Ovary (tissue), 9 donors: ENCODE results near the gene ANTXR2. TPM values are rescaled to one million over a fixed set of nuclear protein-coding genes. Genes with fewer than 3 reads are reported as not detected.

ENCODE experiments used
- DNase-seq, 5 donors: peaks; one replicate each; pipeline ENCODE4 v3.0.0-alpha.2; 2019 to 2020
- H3K27ac ChIP-seq, 2 donors: fragments of 200-600 bp; one replicate each; pipeline versions ENCODE4 v1.5.1 to v1.8.0; 2019 to 2022
- H3K27me3 ChIP-seq: fragments of 200-600 bp; one replicate; pipeline ENCODE4 v1.8.0; 2022
- H3K36me3 ChIP-seq: fragments of 200-600 bp; sonication (generic); one replicate; pipeline ENCODE4 v1.5.1; 2019
- H3K4me1 ChIP-seq: one replicate; pipeline ENCODE4 v1.8.1; 2013; ENCODE audit warnings: mild to moderate bottlenecking, moderate library complexity; ENCODE audit not compliant: insufficient read depth
- H3K4me3 ChIP-seq: fragments of 200-600 bp; sonication (generic); one replicate; pipeline ENCODE4 v1.5.1; 2017
- H3K9me3 ChIP-seq, 2 donors: fragments of 200-600 bp in 1 of 2; sonication (generic) in 1 of 2; one replicate each; pipeline versions ENCODE4 v1.5.1 to v1.8.1; 2013 to 2019; ENCODE audit warnings: mild to moderate bottlenecking in 1 of 2, moderate library complexity in 1 of 2
- CTCF ChIP-seq, 3 donors: fragments of 450-650 bp in 2 of 3; fragments of 200-600 bp in 1 of 3; IDR thresholded peaks; one replicate each; pipeline versions ENCODE4 v1.5.1 to v1.8.0; 2016 to 2022; ENCODE audit warnings: antibody characterized with exemption in 3 of 3, mild to moderate bottlenecking in 1 of 3
- EP300 ChIP-seq: sonication (generic); formaldehyde crosslinking; IDR thresholded peaks from one replicate; pipeline ENCODE4 v1.6.1; 2017; ENCODE audit warnings: antibody characterized with exemption
- POLR2A ChIP-seq: fragments of 450-650 bp; IDR thresholded peaks from one replicate; pipeline ENCODE4 v1.6.1; 2017; ENCODE audit warnings: antibody characterized with exemption, mild to moderate bottlenecking, moderate library complexity
- WGBS, 3 donors: extraction: QIAGEN DNeasy Blood & Tissue Kit in 1 of 3; methylation state at CpG; one replicate each; pipeline versions ENCODE4 v1.1.5 to v1.1.7; 2013 to 2017; 5-methylcytosine and 5-hydroxymethylcytosine counted together
- intact Hi-C, 4 donors: fragments of 100-400 bp; cut with DNase I; formaldehyde crosslinking; loops; one replicate each; pipeline versions ENCODE4 v1.11.0 to v1.15.1; 2022 to 2023
- polyA plus RNA-seq, 2 donors: library from polyadenylated mRNA; stranded (reverse); fragments of 200-250 nt in 1 of 2; fragments of 350-450 nt in 1 of 2; fragmentation: Illumina TruSeq in 1 of 2; extraction: RNeasy Lipid Tissue Mini Kit (QIAGEN cat#74804) in 1 of 2; gene quantifications; one replicate each; pipeline ENCODE4 v1.2.3, GENCODE V29; 2013 to 2014
- total RNA-seq, 7 donors: library from RNA; depleted of rRNA in 2 of 7; stranded (reverse); fragments of >200 nt in 2 of 7; fragmentation: NEBNext Ultra II Directional in 3 of 7; extraction: Animal tissue kit (Norgen Biotek cat#: 25700) in 3 of 7; gene quantifications; one replicate each; pipeline versions ENCODE4 v1.1.0 to v1.2.4, GENCODE V29; 2016 to 2023
- donor health status: DM: no; HTN: no; CAD: no; lungs with moderate emphysema.
- donor health status: DM: no; HTN: no; CAD: no.
- donor health status: Bipolar disorder and iron deficiency.
- donor health status: DM: yes; HTN: yes; CAD: no.
- donor health status: DM: no; HTN: no; CAD: no.
- donor health status: DM: yes; HTN: yes; CAD: no.

Gene ANTXR2
- total and polyA plus RNA-seq, 9 donors, result 64.4 to 231 (median 88.7) TPM

GRCh38 chr4:79915246-79915645 lies 157.8 kb downstream of the ANTXR2 start:
- no peaks in the 10 kb centered on the region for H3K4me1 ChIP-seq
- no peaks in the 10 kb centered on the region for H3K27me3 ChIP-seq
- no peak overlapping the region for H3K4me3 ChIP-seq
- intact Hi-C loops, result no loop called here
- no peak overlapping the region for H3K27ac ChIP-seq
- H3K9me3 ChIP-seq, result no peaks in the 10 kb centered on the region
- no peaks in the 10 kb centered on the region for H3K36me3 ChIP-seq
- TF ChIP-seq EP300 (no peak), POLR2A (no peak), CTCF (IDR thresholded peaks at IDR 0.05) (no peak)
- 73 to 77% (median 77%) methylated on average over 3 of the region's 3 CpGs for WGBS, 3 donors
- DNase-seq, result no peak

- H3K4me1 ChIP-seq, result no peaks in the 10 kb centered on the region
- no peaks in the 10 kb centered on the region for H3K9me3 ChIP-seq
- H3K27me3 ChIP-seq, result no peaks in the 10 kb centered on the region
- no peak for DNase-seq
- no peak for TF ChIP-seq EP300
- TF ChIP-seq POLR2A, result no peak
- intact Hi-C loops, result no loop called here
- WGBS, 3 donors, result 28 to 55% (median 35%) methylated on average over 1 of the region's 1 CpG
- no peak overlapping the region for H3K4me3 ChIP-seq
- no peaks in the 10 kb centered on the region for H3K36me3 ChIP-seq
- no peak overlapping the region for H3K27ac ChIP-seq
These were observed 159.4 kb downstream of the ANTXR2 start for GRCh38 chr4:79913581-79913980.

GRCh38 chr4:79907001-79907400 lies 166.0 kb downstream of the ANTXR2 start:
- H3K4me1 ChIP-seq, result no peaks in the 10 kb centered on the region
- 39 to 70% (median 54%) methylated on average over 2 of the region's 2 CpGs for WGBS, 3 donors
- H3K4me3 ChIP-seq, result no peak overlapping the region
- no peak for DNase-seq
- TF ChIP-seq EP300 (no peak), POLR2A (no peak), CTCF (IDR thresholded peaks at IDR 0.05) (no peak)
- no peaks in the 10 kb centered on the region for H3K36me3 ChIP-seq
- H3K27me3 ChIP-seq, result no peaks in the 10 kb centered on the region
- no peaks in the 10 kb centered on the region for H3K9me3 ChIP-seq
- no peak overlapping the region for H3K27ac ChIP-seq
- intact Hi-C loops, result no loop called here

DNA sequence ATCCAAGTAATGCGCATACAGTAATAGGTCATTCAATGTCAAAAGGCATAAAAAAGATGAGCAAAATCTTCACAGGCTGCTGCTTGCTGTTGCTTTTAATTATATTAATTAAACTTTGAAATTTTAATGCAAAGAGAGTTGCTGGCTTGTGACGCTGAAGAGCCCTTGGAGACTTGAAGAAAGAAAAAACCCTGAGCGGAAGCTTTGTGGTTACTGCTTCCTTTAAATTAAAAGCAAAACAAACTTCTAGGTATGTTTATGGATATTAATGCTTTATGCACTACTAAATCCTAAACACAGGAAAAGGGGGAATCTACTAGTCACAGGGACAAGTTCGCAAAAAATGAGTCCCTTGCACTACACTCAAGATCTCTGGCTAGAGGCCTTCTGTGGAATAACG lies 166.7 kb downstream of the ANTXR2 start:
- H3K27ac ChIP-seq, result no peak overlapping the region
- H3K27me3 ChIP-seq, result no peaks in the 10 kb centered on the region
- no peak overlapping the region for H3K4me3 ChIP-seq
- no peak for DNase-seq
- intact Hi-C loops, result no loop called here
- no peaks in the 10 kb centered on the region for H3K36me3 ChIP-seq
- H3K4me1 ChIP-seq, result no peaks in the 10 kb centered on the region
- TF ChIP-seq EP300 (no peak), CTCF (IDR thresholded peaks at IDR 0.05) (no peak), POLR2A (no peak)
- no peaks in the 10 kb centered on the region for H3K9me3 ChIP-seq
- 96 to 98% (median 98%) methylated on average over 5 of the region's 5 CpGs for WGBS, 3 donors

GRCh38 chr4:79905212-79905611 lies 167.8 kb downstream of the ANTXR2 start:
- intact Hi-C loops, result no loop called here
- Histone ChIP-seq H3K4me3 (no peak overlapping the region), H3K9me3 (no peaks in the 10 kb centered on the region), H3K36me3 (no peaks in the 10 kb centered on the region), H3K27me3 (no peaks in the 10 kb centered on the region), H3K4me1 (no peaks in the 10 kb centered on the region), H3K27ac (no peak overlapping the region)
- TF ChIP-seq POLR2A (no peak), EP300 (no peak), CTCF (IDR thresholded peaks at IDR 0.05) (no peak)
- DNase-seq, result no peak
